GM10847 (cell line): ENCODE measurements around the gene RPS26.

Source experiments
- POLR2A ChIP-seq: IDR thresholded peaks from 2 replicates; pipeline ENCODE4 v1.6.1; 2011; ENCODE audit not compliant: insufficient read length; ENCODE audit errors: extremely low read depth

The RPS26 gene

DNA sequence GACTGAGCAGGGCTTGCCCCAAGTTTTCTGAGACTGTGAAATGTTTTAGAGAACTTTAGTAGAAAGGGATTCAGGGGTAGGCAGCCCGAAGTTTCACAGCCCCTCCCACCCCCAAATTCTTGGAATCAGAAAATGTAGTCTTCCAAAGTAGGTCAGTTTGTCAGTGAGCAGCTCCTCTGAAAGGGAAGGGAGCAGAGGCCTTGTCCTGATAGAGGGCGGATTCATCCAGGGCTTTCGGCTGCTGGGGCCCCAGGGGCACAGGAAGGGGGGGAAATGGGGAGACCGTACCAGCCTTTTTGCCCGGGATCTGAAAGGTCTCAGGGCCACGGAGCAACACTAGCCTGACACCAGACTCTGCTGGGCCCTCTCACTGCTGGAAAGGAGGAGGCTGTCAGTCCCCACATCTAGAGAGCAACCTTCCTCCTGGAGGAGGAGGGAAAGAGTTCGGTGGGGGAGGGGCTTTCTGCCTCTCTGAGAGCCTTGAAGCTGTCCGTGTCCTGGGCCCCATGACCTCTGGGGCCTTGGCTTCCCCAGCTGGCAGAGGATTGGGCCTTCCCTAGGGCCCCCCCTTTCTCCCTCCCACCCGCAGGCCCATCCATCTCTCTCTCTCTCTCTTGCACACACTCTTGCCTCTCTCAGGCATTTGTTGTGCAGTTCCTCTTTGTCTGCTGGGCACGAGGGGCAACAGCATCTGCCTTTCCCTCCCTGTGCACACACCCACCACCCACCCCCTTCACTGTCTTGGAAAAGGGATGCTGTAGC lies 21.1 kb upstream of the RPS26 start, which contains the start of gene IKZF4:
IKZF4 (plus strand) TSS at position 621 of the 762 bp plus-strand sequence. CDS start 451 bp downstream, outside the sequence.
- TF ChIP-seq POLR2A: no peak

DNA sequence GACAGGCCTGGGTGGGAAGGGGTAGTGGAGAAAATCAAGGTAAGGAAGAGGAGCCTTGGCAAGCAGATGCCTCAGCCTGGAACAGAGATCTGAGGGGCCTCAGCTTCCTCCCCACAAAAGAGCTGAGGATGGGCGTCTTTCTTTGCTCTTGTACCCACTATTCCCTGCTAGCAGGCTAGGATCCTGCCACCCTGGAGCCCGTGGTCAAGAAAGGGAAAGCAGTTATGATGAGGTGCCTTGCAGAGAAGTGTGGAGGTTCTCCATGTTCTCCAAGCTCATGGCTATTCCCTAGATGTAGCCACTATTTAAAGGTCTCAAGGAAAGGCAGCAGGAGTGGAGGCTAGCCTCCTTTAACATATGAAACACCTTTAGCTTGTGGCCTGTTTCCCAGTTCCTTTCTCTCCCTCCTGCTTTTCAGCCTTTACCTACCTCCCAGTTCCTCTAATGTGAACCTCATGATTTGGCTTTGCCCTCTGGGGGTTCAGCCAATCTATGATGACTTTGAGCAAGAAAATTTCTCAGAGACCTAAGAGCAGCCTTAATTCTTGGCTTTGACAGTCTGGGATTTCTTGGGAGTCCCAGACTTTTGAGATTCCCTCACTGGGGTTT lies 19.7 kb upstream of the RPS26 start:
- no peak for TF ChIP-seq POLR2A

GRCh38 chr12:56028511-56029165 lies 13.1 kb upstream of the RPS26 start:
- TF ChIP-seq POLR2A: no peak

DNA sequence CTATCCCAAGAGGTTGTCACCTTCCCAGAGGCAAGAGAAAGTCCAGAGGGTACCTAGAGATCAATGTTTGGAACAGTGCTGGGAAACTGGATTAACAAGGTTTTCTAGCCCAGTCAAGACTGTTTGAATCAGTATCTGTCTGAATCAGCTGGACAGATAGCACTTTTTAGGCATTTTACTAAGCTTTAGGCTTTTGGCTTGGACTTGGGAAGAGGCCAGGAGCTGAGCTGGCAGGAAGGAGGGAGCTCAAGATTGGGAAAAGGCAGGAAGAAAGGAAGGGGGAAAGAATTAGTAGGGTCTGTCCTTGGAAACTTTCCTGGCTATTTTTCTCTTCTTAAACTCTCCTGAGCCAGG lies 12.6 kb upstream of the RPS26 start:
- TF ChIP-seq POLR2A: no peak

- no peak for TF ChIP-seq POLR2A
These were observed 11.9 kb upstream of the RPS26 start for GRCh38 chr12:56029666-56030293.

DNA sequence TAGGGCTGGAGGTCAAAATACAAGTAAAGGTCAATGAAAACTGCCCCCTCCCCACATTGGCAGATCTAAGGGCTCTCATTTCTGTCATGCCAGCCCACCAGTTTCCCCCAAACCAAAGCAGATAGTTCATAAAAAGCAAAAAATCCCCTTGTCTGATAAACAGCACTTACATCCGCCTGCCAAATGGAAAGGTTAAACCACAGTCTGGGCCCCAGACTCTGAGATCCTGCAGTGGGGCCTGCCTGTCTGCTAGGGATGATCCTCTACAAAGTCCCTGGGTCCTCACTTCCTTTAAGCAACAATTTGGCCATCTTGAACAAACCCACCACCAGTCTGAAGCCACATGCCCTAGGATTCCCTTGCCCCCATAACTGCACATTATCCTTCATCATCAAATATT lies 9.7 kb upstream of the RPS26 start:
- no peak for TF ChIP-seq POLR2A

GRCh38 chr12:56034586-56035332 lies 7.0 kb upstream of the RPS26 start:
- no peak for TF ChIP-seq POLR2A

DNA sequence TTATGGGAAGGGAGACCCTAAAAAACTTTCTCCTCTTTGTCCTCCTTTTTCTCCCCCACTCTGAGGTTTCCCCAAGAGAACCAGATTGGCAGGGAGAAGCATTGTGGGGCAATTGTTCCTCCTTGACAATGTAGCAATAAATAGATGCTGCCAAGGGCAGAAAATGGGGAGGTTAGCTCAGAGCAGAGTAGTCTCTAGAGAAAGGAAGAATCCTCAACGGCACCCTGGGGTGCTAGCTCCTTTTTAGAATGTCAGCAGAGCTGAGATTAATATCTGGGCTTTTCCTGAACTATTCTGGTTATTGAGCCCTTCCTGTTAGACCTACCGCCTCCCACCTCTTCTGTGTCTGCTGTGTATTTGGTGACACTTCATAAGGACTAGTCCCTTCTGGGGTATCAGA lies 4.6 kb upstream of the RPS26 start:
- no peak for TF ChIP-seq POLR2A

DNA sequence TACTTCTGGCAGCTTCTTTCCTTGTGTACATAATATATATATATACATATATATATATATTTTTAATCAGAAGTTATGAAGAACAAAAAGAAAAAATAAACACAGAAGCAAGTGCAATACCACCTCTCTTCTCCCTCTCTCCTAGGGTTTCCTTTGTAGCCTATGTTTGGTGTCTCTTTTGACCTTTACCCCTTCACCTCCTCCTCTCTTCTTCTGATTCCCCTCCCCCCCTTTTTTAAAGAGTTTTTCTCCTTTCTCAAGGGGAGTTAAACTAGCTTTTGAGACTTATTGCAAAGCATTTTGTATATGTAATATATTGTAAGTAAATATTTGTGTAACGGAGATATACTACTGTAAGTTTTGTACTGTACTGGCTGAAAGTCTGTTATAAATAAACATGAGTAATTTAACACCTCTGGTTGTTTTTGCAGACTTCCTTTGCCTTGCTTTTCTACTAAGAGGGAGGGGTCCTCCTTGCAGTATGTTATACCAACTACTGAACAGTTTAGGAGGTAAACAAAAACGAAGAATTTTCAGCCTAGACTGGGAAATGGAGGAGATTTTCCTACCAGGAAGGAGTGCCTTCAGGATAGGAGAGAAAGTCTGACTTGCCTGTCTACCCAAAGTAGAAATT lies 3.6 kb upstream of the RPS26 start:
- no peak for TF ChIP-seq POLR2A

DNA sequence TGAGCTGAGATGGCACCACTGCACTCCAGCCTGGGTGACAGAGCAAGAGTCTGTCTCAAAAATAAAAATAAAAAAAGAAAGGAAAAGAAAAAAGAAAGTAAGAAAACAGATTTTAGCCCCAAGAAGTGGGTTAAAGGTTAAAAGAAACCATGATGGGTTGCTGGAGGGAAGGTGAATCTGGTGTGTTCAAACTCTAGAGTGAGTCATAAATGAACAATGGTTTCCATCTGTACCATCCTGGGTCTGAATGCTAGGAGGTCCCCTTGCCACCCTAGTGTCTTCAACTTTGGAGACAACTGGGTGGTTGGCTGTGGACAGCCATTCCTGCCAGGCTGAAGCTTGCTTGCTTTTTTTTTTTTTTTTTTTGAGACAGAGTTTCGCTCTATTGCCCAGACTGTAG lies 1.6 kb upstream of the RPS26 start:
- no peak for TF ChIP-seq POLR2A

- no peak for TF ChIP-seq POLR2A
These were observed 661 bp upstream of the RPS26 start for GRCh38 chr12:56040963-56041551.

GRCh38 chr12:56042843-56043242 lies 1.1 kb downstream of the RPS26 start:
- no peak for TF ChIP-seq POLR2A

GRCh38 chr12:56046027-56046780 lies 4.5 kb downstream of the RPS26 start:
- TF ChIP-seq POLR2A: no peak
